ENCODE measurements around the gene SNCAIP. TPM values are rescaled to one million over a fixed set of nuclear protein-coding genes. Genes with fewer than 3 reads are reported as not detected.
"Not testable (repeated sequence)": the region's sequence is repeated elsewhere in the genome, so short reads cannot be mapped to it uniquely, and the experiment has no call there.

SNCAIP gene
- total RNA-seq, 1 donor from 2014 or later: 0.23 TPM

DNA sequence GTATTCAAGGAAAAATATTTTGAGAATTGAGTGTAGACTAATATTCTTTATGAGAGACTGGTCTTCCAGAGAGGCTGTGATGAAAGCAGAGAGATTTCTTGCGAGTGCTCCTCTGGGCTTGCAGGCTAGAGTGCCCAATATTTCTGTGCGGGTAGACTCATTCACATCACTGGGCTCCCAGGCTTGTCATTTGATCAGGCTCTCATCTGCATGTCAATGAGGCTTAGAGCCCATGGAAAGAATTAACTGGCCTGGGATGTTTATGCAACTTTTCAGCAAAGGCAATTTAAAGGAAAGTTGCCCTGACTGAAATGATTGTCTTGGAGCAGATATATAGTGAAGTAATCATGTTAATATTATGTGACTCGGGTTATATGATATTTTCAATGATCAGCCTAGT, 42.3 kb downstream of the SNCAIP start:
- no peak for DNase-seq (ENCODE audit: low spot score)
- no peak for ATAC-seq

GRCh38 chr5:122355324-122355723, 43.3 kb downstream of the SNCAIP start:
- ATAC-seq (no peak), DNase-seq (ENCODE audit: low spot score) (no peak)

- DNase-seq (ENCODE audit: low spot score): no peak
Observed at GRCh38 chr5:122356855-122357254, 44.8 kb downstream of the SNCAIP start.

DNA sequence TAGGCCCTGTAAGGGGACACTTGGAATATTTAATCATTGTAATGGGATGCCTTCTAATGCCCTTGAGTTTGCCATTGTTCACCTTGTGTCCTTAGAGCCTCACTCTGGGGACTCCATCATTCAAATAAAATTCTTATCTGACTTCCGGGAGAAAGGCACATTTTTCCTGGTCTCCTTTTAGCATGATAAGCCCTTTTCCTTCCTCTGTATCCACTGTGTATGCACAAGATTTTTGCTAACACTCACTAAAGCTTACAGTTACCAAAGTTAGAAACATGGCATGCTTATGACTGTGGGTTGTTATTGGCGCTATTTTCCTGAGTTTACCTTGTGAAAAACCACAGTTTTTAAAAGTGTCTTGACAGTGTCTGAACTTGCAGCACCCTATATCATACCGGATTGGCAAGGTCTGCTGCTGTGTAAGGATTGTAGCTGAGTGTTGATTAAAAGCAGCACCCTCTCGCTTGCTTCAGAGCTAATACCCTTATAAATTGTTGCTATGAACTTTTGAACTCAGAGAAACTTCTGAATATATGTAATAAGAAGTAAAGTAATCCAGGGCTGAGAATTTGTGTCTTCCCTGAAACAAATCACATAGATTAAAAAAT, 46.4 kb downstream of the SNCAIP start:
- ATAC-seq: no peak

More at GRCh38 chr5:122356855-122357254, 44.8 kb downstream of the SNCAIP start:
- no peak for ATAC-seq

GRCh38 chr5:122362361-122362760, 50.3 kb downstream of the SNCAIP start:
- ATAC-seq: no peak
- no peak for DNase-seq (ENCODE audit: low spot score)

More for the DNA sequence above, 46.4 kb downstream of the SNCAIP start:
- no peak for DNase-seq (ENCODE audit: low spot score)

DNA sequence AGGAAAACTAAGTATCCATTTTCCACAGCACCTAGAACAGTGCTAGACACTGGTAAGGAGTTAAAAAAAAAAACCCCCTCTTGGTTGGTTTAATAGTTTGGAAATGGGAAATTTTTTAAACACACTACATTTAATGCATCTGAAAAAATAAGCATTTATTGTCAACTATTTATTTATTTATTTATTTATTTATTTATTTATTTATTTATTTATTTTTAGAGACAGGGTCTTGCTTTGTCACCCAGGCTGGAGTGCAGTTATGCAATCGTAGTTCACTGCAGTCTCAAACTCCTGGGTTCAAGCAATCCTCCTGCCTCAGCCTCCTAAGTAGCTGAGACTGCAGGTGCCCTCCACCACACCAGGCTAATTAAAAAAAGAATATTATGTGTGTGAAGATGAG, 51.6 kb downstream of the SNCAIP start:
- DNase-seq (ENCODE audit: low spot score): no peak
- ATAC-seq: no peak

DNA sequence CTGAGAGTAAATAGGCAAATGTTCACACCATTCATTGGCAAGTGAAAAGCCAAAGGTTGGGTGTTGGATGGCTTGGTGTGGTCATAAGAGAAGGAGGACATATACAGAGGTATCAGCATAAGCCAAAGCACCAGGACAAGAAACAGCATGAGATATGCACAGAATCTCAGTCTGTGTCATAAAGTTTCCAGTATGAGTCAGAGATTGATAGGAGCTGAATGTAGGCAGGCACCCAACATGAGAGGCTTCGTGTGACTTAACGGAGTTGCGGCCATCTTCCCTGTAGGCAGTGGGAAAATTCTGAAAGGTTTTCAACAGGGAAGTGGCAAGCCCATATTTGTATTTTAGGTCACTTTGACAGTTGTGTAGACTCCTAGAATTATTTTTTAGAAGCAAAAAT, 54.5 kb downstream of the SNCAIP start:
- ATAC-seq: no peak

GRCh38 chr5:122367456-122367855, 55.4 kb downstream of the SNCAIP start:
- ATAC-seq (no peak), DNase-seq (ENCODE audit: low spot score) (no peak)

More for the DNA sequence above, 54.5 kb downstream of the SNCAIP start:
- DNase-seq (ENCODE audit: low spot score): no peak

GRCh38 chr5:122368510-122369251, 56.6 kb downstream of the SNCAIP start:
- ATAC-seq (no peak), DNase-seq (ENCODE audit: low spot score) (no peak)

DNA sequence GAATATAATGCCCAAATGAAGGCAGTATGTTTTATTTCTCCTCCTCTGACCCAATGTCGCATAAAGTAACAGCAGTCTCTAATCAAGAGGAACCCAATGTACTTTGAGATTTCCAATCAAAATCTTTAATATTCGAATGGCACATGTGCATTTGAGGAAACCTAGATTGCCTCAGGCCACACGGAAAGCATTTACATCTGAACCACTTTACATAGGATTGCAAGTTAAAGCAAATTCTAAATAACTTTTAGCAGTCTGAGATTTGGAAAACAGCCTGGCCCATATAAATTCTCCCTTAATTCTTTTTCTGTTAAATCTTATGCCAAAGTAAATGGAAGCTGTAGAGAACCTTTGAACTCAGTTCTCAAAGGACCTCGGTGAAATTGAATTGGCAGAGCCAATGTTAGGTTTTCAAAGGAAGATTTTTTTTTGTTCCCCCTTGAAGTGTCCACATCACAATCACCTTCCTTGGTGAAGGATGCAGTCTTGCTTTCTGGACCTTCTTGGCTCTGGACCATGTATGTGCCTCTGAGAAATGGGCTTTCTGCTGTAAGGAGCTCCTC, 57.3 kb downstream of the SNCAIP start:
- ATAC-seq (peak; percentile 67), DNase-seq (ENCODE audit: low spot score) (no peak)

DNA sequence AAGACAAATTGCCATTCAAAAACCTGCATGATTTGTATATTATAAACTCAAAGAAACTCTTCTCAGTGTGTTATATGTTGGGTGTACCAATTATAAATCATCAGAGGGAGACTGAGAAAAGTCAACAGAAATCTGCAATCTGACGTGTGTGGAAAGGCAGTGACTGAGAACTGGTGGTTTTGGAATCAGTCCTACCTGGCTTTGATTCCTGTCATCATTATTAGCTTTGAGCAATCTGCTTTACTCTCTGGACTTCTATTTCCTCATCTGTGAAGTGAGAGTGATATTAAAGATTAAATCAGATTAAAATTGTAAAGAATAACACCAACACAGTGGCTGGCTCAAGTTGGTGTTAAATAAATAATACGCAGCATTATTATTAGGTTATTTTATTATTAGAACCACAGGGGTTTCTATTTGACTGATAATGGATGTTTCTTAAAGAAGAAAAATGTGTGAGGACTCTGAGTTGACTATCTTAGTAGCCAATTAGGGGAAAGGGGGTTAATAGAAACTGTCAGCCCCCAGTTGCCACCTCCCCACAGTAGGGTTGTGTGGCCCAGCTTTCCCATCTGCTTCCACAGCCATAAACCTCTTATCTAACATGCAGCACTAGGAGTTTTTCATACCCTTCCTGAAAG, 59.6 kb downstream of the SNCAIP start:
- DNase-seq (ENCODE audit: low spot score) (no peak), ATAC-seq (peak; percentile 88)

DNA sequence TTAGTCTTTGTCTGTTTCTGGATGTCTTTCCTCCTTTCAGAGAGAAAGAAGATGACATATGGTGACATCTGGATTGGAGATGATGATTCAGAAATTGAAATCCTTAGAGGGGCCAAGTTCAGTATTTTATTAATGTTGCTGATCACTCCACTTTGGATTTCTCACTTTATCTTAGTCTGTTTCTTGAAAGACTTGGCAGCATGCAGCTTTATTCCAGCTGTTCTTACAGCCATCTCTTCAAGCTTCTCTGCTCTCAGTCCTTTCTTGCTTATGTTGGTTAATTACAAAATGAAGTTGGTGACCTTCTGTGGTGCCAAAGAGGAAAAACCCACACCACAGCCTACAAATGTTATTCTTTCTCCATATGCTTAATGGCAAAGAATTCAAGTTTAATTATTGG, 62.1 kb downstream of the SNCAIP start:
- ATAC-seq (no peak), DNase-seq (ENCODE audit: low spot score) (no peak)

DNA sequence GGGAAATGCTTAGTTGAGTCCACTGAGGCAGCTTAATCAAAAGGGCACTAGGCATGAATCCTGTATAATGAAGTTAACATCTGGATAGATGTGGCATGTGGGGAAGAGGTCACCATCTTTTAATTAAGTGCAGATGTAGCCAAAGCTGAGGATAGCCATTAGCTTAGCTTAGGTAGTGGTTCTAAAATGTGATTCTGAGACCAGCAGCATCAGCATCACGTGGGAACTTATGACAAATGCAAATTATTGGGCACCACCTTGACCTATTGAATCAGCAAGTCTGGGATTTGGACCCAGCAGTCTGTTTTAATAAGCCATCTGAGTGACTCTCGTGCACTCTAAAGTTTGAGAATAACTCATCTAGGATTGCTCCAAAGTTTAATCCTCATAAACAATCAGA, 63.8 kb downstream of the SNCAIP start:
- DNase-seq (ENCODE audit: low spot score): no peak
- ATAC-seq: no peak

DNA sequence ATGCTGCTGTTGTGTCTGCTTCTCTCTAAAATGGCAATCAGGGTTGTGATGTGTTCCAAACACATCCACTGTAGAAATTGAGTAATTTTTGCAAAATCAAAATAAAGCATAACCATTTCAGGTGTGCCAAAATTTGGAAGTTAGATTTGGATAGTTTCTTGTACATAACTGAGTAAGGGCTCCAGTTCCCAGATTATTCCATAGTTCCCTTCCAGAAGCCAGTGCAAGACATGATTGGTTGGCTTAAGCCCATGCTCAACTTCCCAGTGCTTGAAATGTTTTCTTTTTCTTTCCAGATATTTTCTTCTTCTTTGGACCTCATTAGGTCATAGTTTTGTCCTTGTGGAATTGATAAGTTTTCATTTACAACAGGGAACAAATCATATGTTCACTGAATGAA, 64.2 kb downstream of the SNCAIP start:
- no peak for ATAC-seq
- no peak for DNase-seq (ENCODE audit: low spot score)

DNA sequence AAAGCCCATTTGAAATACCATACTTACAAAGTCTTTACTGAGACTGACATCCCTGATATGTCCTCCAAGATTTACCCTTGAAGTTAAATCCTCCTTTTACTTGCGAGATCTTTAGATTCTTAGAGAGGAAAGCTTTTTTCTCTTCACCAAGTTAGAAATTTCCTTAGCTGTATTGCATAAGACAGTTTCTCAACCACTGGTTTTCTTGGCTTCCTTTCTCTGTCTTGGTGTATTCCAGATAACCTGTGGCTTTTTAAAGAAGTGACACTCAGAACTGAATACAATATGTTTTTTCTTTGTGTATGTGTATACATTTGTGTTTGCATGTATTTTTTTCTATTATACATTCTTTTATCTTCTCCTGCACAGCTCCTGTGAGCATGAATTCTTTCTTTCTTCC, 65.0 kb downstream of the SNCAIP start:
- DNase-seq (ENCODE audit: low spot score): no peak
- no peak for ATAC-seq

DNA sequence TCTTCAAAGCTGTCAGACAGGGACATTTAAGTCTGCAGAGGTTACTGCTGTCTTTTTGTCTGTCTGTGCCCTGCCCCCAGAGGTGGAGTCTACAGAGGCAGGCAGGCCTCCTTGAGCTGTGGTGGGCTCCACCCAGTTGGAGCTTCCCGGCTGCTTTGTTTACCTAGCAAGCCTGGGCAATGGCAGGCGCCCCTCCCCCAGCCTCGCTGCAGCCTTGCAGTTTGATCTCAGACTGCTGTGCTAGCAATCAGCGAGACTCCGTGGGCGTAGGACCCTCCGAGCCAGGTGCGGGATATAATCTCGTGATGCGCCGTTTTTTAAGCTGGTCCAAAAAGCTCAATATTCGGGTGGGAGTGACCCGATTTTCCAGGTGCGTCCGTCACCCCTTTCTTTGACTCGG, 70.9 kb downstream of the SNCAIP start:
- not testable (repeated sequence) for DNase-seq (ENCODE audit: low spot score); ATAC-seq

GRCh38 chr5:122384739-122385235, 72.8 kb downstream of the SNCAIP start:
- ATAC-seq (no peak), DNase-seq (ENCODE audit: low spot score) (no peak)

DNA sequence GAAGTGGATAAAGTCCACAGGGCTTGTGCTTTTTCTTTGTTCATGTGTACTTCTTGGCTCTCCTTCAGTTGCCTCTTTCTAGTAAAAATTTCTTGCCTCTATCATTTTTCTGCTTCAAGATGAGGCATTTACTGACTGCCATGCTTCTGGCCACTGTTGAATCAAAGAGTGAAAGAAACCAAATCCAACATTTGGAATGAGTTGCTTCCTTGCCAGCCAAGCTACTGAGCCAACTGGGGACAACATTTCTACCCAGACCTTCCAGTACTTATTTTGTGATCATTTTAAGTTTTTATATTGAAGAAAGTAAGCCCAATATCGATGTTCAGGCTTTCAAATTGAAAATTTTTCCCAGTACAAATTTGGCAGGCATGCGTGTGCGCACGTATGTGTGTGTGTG, 73.2 kb downstream of the SNCAIP start:
- ATAC-seq (no peak), DNase-seq (ENCODE audit: low spot score) (no peak)

DNA sequence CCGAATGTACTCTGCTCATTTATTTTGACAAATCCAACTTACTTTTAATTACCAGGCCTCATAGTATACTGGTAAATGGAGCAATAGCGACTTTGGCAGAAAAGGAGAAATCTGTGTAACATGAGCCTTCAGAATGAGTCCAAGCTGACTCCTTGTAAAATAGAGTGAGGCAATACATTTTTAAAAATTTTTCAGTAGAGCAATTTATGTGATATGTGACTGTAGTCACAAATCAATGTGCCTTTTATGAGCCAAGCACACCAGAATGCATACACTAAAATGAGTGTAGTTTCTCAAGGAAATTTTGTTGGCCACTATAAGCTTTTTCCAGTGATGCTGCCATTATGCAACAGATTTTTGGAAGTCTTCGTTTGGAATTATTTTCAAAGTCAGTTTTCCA, 73.8 kb downstream of the SNCAIP start:
- no peak for DNase-seq (ENCODE audit: low spot score)
- no peak for ATAC-seq

DNA sequence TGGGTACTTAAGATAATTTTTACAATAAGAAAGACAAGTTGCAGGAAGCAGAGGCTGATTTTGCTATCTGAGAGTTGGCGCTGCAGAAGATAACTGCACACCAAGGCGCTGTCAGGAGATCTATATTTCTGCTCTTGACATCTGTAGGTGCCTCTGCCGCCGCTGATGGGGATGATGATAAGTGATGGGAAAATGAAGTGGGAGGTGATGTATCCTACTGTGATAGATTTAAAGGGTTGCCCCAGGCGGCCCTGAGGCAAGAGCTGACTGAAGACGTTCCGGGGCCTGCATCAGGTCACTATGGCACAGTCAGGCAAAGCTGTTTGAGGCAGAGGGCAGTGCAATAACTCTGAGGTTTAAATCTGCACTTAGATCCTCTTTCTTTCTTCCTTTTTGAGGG, 78.1 kb downstream of the SNCAIP start:
- ATAC-seq (no peak), DNase-seq (ENCODE audit: low spot score) (no peak)

DNA sequence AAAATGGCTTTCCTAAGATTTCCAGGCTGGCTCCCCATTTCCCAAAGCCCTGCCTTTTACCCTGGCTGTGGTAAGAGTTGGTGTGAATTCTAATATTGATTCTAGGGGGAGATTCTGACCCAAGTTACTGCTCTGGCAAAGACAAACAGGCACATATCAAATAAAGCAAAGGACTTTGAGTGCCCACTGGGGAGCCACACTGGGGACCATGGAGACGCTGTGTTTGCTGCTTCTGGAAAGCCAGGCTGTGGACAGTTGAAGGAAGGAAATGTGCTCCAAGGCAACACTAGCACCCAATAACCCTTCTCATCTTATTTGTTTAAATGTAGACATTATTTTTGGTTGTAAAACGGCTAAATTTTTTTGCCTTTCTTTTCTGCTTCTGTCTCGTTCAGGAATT, 78.7 kb downstream of the SNCAIP start:
- DNase-seq (ENCODE audit: low spot score): no peak
- no peak for ATAC-seq

- DNase-seq (ENCODE audit: low spot score): no peak
- ATAC-seq: no peak
Observed at GRCh38 chr5:122391621-122392020, 79.6 kb downstream of the SNCAIP start.

Measured in left lobe of liver (tissue), 2 donors.